Urinary bladder (tissue), 4 donors: ENCODE data around the gene PIK3R2. TPM values are rescaled to one million over a fixed set of nuclear protein-coding genes. Genes with fewer than 3 reads are reported as not detected.

Source experiments
- DNase-seq: peaks from one replicate; pipeline ENCODE4 v3.0.0-alpha.2; 2015; ENCODE audit errors: extremely low spot score
- H3K27ac ChIP-seq: one replicate; pipeline ENCODE4 v1.5.1; 2013; ENCODE audit warnings: low read depth, mild to moderate bottlenecking, moderate library complexity
- H3K36me3 ChIP-seq: one replicate; pipeline ENCODE4 v1.6.1; 2013; ENCODE audit warnings: mild to moderate bottlenecking, moderate library complexity; ENCODE audit not compliant: insufficient read depth
- H3K4me1 ChIP-seq: one replicate; pipeline ENCODE4 v1.6.1; 2013; ENCODE audit warnings: mild to moderate bottlenecking, moderate library complexity; ENCODE audit not compliant: insufficient read depth
- H3K4me3 ChIP-seq: one replicate; pipeline ENCODE4 v1.5.1; 2013; ENCODE audit warnings: low read depth, low read length
- WGBS: extraction: QIAGEN DNeasy Blood & Tissue Kit; methylation state at CpG from one replicate; pipeline ENCODE4 v1.1.7; 2013; 5-methylcytosine and 5-hydroxymethylcytosine counted together
- polyA plus RNA-seq: library from polyadenylated mRNA; stranded (reverse); fragments of 200-250 nt; gene quantifications from one replicate; pipeline ENCODE4 v1.2.3, GENCODE V29; 2013
- small RNA-seq: library from RNA; depleted of rRNA; stranded (forward); fragments of <200 nt; gene quantifications from one replicate; pipeline ENCODE3, GENCODE V24; 2014
- total RNA-seq: library from RNA; depleted of rRNA; stranded (reverse); fragments of >200 nt; gene quantifications from one replicate; pipeline ENCODE4 v1.2.3, GENCODE V29; 2014
- donor health status: healthy with polysubstance abuse.
- donor health status: healthy.

PIK3R2 gene
- total and polyA plus RNA-seq, 2 donors: 12.2 to 17.0 TPM

GRCh38 chr19:18218600-18218999 lies 65.6 kb downstream of the PIK3R2 start:
- Histone ChIP-seq H3K4me3 (no peak overlapping the region), H3K36me3 (no peaks in the 10 kb centered on the region), H3K4me1 (no peaks in the 10 kb centered on the region), H3K27ac (no peak overlapping the region)
- DNase-seq: no peak
- 84% methylated on average over 3 of the region's 3 CpGs for WGBS

Small RNAs within 50 kb of the gene (small RNA-seq; reads per million reads assigned to genes)
- not detected for gene IFI30

Other genes with a start within 250 kb of the PIK3R2 start
- gene CCDC124, start 220.1 kb upstream of the PIK3R2 start, total RNA-seq: 9.7 TPM
- 149 TPM for gene CCDC124, start 220.1 kb upstream of the PIK3R2 start, polyA plus RNA-seq
- 0.79 TPM for gene KCNN1, start 186.1 kb upstream of the PIK3R2 start, total RNA-seq
- gene KCNN1, start 186.1 kb upstream of the PIK3R2 start, polyA plus RNA-seq: 0.24 TPM
- 7.5 TPM for gene ARRDC2, start 145.0 kb upstream of the PIK3R2 start, total RNA-seq
- 38.0 TPM for gene ARRDC2, start 145.0 kb upstream of the PIK3R2 start, polyA plus RNA-seq
- 0.63 TPM for gene IL12RB1, start 66.2 kb upstream of the PIK3R2 start, total RNA-seq
- 1.1 TPM for gene IL12RB1, start 66.2 kb upstream of the PIK3R2 start, polyA plus RNA-seq
- 3.5 TPM for gene MAST3, start 55.4 kb upstream of the PIK3R2 start, total RNA-seq
- gene MAST3, start 55.4 kb upstream of the PIK3R2 start, polyA plus RNA-seq: 7.0 TPM
- 6.6 TPM for gene IFI30, start 20.6 kb downstream of the PIK3R2 start, total RNA-seq
- gene IFI30, start 20.6 kb downstream of the PIK3R2 start, polyA plus RNA-seq: 90.6 TPM
- gene MPV17L2, start 40.1 kb downstream of the PIK3R2 start, total RNA-seq: 4.2 TPM
- gene MPV17L2, start 40.1 kb downstream of the PIK3R2 start, polyA plus RNA-seq: 22.8 TPM
- 4.7 TPM for gene RAB3A, start 50.9 kb downstream of the PIK3R2 start, total RNA-seq
- 5.5 TPM for gene RAB3A, start 50.9 kb downstream of the PIK3R2 start, polyA plus RNA-seq
- 1.7 TPM for gene PDE4C, start 73.3 kb downstream of the PIK3R2 start, total RNA-seq
- gene PDE4C, start 73.3 kb downstream of the PIK3R2 start, polyA plus RNA-seq: 1.1 TPM
- gene IQCN, start 121.3 kb downstream of the PIK3R2 start, total RNA-seq: 1.3 TPM
- gene IQCN, start 121.3 kb downstream of the PIK3R2 start, polyA plus RNA-seq: 1.8 TPM
- gene JUND, start 128.5 kb downstream of the PIK3R2 start, total RNA-seq: 59.5 TPM
- 473 TPM for gene JUND, start 128.5 kb downstream of the PIK3R2 start, polyA plus RNA-seq
- gene LSM4, start 169.9 kb downstream of the PIK3R2 start, total RNA-seq: 56.5 TPM
- gene LSM4, start 169.9 kb downstream of the PIK3R2 start, polyA plus RNA-seq: 97.5 TPM
- gene PGPEP1, start 187.4 kb downstream of the PIK3R2 start, total RNA-seq: 13.9 TPM
- 19.0 TPM for gene PGPEP1, start 187.4 kb downstream of the PIK3R2 start, polyA plus RNA-seq
- gene GDF15, start 233.0 kb downstream of the PIK3R2 start, total RNA-seq: 12.5 TPM
- 58.2 TPM for gene GDF15, start 233.0 kb downstream of the PIK3R2 start, polyA plus RNA-seq
- 2.9 TPM for gene LRRC25, start 244.5 kb downstream of the PIK3R2 start, total RNA-seq
- 7.0 TPM for gene LRRC25, start 244.5 kb downstream of the PIK3R2 start, polyA plus RNA-seq